Measurements from ENCODE around the gene NDUFAB1. TPM values are rescaled to one million over a fixed set of nuclear protein-coding genes. Genes with fewer than 3 reads are reported as not detected.

NDUFAB1 gene
- total RNA-seq, 4 donors from 2014 or later = 68.5 to 135 (median 95.1) TPM

DNA sequence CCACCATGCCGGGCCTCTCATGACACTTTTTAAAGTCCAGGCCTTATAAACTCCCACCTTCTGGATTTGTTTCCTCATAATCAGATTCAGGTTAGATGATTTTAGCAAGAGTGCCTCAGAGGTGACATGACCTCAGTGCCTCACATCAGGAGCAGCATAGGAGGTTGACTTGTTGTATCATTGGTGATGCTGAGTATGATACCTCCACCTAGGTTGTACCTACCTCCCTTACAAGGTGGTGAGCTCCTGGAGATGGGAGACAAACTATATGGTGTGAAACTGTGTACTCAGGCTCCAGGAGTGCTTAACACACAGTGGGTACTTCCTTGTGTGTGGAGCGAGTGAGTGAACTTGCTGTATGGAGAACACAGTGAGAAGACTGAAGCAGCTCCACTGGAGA, 18.6 kb downstream of the NDUFAB1 start:
- Histone ChIP-seq H3K4me3 (replicated peaks in 1 of 3) (no peak overlapping the region), H3K4me1 (no peaks in the 10 kb centered on the region), H3K27ac (no peak overlapping the region), H3K9me3 (no peaks in the 10 kb centered on the region), H3K36me3 (peaks cover 21 to 35% of the 10 kb centered on the region in 2 donors), H3K27me3 (no peaks in the 10 kb centered on the region)
- TF ChIP-seq, protein P1, sequence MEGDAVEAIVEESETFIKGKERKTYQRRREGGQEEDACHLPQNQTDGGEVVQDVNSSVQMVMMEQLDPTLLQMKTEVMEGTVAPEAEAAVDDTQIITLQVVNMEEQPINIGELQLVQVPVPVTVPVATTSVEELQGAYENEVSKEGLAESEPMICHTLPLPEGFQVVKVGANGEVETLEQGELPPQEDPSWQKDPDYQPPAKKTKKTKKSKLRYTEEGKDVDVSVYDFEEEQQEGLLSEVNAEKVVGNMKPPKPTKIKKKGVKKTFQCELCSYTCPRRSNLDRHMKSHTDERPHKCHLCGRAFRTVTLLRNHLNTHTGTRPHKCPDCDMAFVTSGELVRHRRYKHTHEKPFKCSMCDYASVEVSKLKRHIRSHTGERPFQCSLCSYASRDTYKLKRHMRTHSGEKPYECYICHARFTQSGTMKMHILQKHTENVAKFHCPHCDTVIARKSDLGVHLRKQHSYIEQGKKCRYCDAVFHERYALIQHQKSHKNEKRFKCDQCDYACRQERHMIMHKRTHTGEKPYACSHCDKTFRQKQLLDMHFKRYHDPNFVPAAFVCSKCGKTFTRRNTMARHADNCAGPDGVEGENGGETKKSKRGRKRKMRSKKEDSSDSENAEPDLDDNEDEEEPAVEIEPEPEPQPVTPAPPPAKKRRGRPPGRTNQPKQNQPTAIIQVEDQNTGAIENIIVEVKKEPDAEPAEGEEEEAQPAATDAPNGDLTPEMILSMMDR (IDR thresholded peaks at IDR 0.05) = no peak
- no peak for TF ChIP-seq POLR2A (IDR thresholded peaks at IDR 0.05)
- no peak for DNase-seq
- intact Hi-C loops (cut with DNase I) = no loop called here
- 89 to 94% methylated on average over 2 of the region's 2 CpGs for WGBS, 2 donors

DNA sequence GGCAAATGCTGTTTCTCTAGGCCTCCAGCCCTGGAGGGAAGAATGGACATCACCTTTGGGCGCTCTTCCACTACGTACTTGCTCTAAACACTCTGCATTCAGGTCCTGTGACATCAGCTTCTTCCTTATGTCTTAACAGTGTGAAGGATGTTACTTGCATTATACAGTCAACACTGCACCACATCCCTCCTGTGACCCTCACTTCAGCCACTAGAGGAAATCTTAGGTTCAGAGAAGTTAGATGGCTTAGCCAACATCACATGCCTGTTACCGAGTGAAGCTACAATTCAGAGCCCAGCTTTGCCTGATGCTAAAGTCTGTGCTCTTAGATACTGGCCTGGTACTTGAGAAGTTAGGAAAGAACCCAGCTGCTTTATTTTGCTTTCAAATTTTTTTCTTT, 20.3 kb downstream of the NDUFAB1 start:
- Histone ChIP-seq H3K9me3 (no peaks in the 10 kb centered on the region), H3K4me1 (no peaks in the 10 kb centered on the region), H3K4me3 (replicated peaks in 1 of 3) (no peak overlapping the region), H3K27me3 (no peaks in the 10 kb centered on the region), H3K27ac (no peak overlapping the region), H3K36me3 (peaks cover 33 to 40% of the 10 kb centered on the region in 2 donors)
- intact Hi-C loops (cut with DNase I) = no loop called here
- TF ChIP-seq, protein P1 (IDR thresholded peaks at IDR 0.05) = no peak
- no peak for TF ChIP-seq POLR2A (IDR thresholded peaks at IDR 0.05)
- 87 to 89% methylated on average over 3 of the region's 3 CpGs for WGBS, 2 donors
- no peak for DNase-seq

DNA sequence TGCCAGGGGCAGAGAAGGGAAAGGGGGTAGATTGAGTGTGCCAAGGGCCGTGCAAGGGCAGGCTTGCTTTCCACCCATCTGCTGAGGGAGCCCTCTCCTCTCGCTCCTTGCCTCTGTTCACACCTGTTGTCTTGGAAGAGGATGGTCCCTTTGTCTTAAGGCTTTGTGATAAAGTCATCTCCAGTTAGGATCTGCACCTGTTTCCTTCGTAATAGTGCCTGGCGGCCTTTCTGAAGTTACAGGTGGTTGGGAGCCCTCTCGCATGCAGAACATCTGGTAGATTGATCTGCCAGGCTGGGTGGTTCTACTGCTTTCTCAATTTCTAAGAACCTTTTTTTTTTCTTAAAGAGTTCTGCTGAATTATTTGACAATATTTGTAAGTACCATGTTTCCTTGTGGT, 22.3 kb downstream of the NDUFAB1 start:
- no peak for DNase-seq
- TF ChIP-seq POLR2A (IDR thresholded peaks at IDR 0.05) = no peak
- TF ChIP-seq, protein P1 (IDR thresholded peaks at IDR 0.05) = no peak
- Histone ChIP-seq H3K27me3 (no peaks in the 10 kb centered on the region), H3K9me3 (no peaks in the 10 kb centered on the region), H3K27ac (no peak overlapping the region), H3K36me3 (peaks cover 46 to 48% of the 10 kb centered on the region in 2 donors), H3K4me1 (no peaks in the 10 kb centered on the region), H3K4me3 (replicated peaks in 1 of 3) (no peak overlapping the region)
- intact Hi-C loops (cut with DNase I) = no loop called here
- 89 to 97% methylated on average over 5 of the region's 5 CpGs for WGBS, 2 donors

GRCh38 chr16:23572394-23572793, 23.7 kb downstream of the NDUFAB1 start:
- no peak for DNase-seq
- Histone ChIP-seq H3K27me3 (no peaks in the 10 kb centered on the region), H3K27ac (no peak overlapping the region), H3K9me3 (no peaks in the 10 kb centered on the region), H3K4me3 (replicated peaks in 1 of 3) (no peak overlapping the region), H3K4me1 (no peaks in the 10 kb centered on the region), H3K36me3 (peaks cover 57% of the 10 kb centered on the region in 2 donors)
- intact Hi-C loops (cut with DNase I) = no loop called here
- no peak for TF ChIP-seq POLR2A (IDR thresholded peaks at IDR 0.05)
- 95 to 97% methylated on average over 9 of the region's 9 CpGs for WGBS, 2 donors

- no peaks in the 10 kb centered on the region for H3K9me3 ChIP-seq
- H3K27ac ChIP-seq = no peak overlapping the region
- no peak overlapping the region for H3K4me3 ChIP-seq (replicated peaks in 1 of 3)
- intact Hi-C loops (cut with DNase I) = no loop called here
- H3K36me3 ChIP-seq = peaks cover 62% of the 10 kb centered on the region in 2 donors
- no peak for DNase-seq
- TF ChIP-seq POLR2A (IDR thresholded peaks at IDR 0.05) = no peak
- TF ChIP-seq, protein P1 (IDR thresholded peaks at IDR 0.05) = no peak
- no peaks in the 10 kb centered on the region for H3K4me1 ChIP-seq
- H3K27me3 ChIP-seq = no peaks in the 10 kb centered on the region
- 93 to 96% methylated on average over 5 of the region's 5 CpGs for WGBS, 2 donors
These were observed 24.2 kb downstream of the NDUFAB1 start for GRCh38 chr16:23571895-23572294.

Measured in thyroid gland (tissue), 4 donors.